Posterior vena cava (tissue), 2 donors: Measurements from ENCODE around the gene FGD3. TPM values are rescaled to one million over a fixed set of nuclear protein-coding genes. Genes with fewer than 3 reads are reported as not detected.
"Not testable (repeated sequence)": the region's sequence is repeated elsewhere in the genome, so short reads cannot be mapped to it uniquely, and the experiment has no call there.

Source experiments
- DNase-seq: peaks from one replicate; pipeline ENCODE4 v3.0.0-alpha.2; 2020; ENCODE audit warnings: low spot score
- intact Hi-C, 2 donors: fragments of 100-400 bp; cut with DNase I; formaldehyde crosslinking; loops; one replicate each; pipeline versions ENCODE4 v1.14.1 to v1.14.2; 2022 to 2023
- total RNA-seq, 2 donors: library from RNA; stranded (reverse); fragmentation: NEBNext Ultra II Directional; extraction: Animal tissue kit (Norgen Biotek cat#: 25700); gene quantifications; one replicate each; pipeline ENCODE4 v1.2.1, GENCODE V29; 2021
- donor health status: DM: yes; HTN: yes; CAD: no.
- donor health status: DM: yes; HTN: yes; CAD: no.

FGD3 gene
- total RNA-seq, 2 donors from 2014 or later: 6.3 to 7.5 TPM

GRCh38 chr9:92973700-92974099 lies 26.4 kb downstream of the FGD3 start:
- intact Hi-C loops: no loop called here
- no peak for DNase-seq

DNA sequence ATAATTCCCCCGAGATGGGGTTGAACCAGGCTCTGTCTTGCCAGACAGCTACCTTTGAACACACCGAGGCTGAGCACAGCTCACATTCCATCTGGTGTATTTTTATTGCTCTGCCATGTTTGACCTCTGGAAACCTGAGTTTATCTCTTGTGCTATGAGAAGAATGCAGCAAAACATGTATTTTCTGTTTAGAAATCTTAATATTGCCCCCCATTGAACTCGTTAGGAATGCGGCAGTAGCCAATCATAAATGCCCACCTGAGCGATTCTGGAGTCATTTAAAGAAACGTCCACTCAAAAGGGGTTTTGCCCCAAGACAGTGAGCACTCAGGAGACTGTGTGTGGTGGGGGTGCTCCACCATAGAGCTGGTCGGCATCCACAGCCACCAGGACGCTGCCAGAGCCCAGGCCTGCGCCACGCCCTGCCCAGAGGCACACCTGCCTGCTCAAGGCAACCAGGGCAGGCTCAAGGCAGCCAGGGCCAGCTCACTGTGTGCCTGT lies 26.9 kb downstream of the FGD3 start:
- no peak for DNase-seq
- intact Hi-C loops: no loop called here

- intact Hi-C loops: no loop called here
- DNase-seq: no peak
Measured at GRCh38 chr9:92974761-92975755, 27.7 kb downstream of the FGD3 start.

- intact Hi-C loops: no loop called here
- no peak for DNase-seq
Measured at GRCh38 chr9:92976431-92976830, 29.1 kb downstream of the FGD3 start.

- no peak for DNase-seq
- intact Hi-C loops: no loop called here
Measured at GRCh38 chr9:92977279-92977678, 30.0 kb downstream of the FGD3 start.

DNA sequence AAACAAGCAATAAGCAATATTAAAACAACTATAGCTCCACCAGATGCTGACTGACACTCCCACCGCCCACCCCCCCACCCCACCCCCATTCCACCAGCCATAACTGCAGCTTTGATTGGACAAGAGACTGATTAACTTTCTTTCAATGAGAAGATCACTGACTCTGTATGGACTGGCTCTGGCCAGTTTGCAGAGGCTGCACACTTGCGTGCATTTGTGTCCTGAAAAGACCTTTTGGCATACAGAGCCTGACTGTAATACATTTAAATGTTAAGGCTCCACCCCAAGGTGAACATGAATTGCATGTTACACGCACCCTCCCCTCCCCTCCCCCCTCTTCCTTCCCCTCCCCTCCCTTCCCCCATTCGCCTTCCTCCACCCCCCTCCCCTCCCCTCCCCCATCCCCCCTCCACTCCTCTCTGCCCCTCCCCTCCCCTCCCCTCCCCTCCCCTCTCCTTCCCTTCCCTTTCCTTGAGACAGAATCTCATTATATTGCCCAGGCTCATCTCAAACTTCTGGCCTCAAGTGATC lies 31.1 kb downstream of the FGD3 start:
- intact Hi-C loops: no loop called here
- DNase-seq: no peak

DNA sequence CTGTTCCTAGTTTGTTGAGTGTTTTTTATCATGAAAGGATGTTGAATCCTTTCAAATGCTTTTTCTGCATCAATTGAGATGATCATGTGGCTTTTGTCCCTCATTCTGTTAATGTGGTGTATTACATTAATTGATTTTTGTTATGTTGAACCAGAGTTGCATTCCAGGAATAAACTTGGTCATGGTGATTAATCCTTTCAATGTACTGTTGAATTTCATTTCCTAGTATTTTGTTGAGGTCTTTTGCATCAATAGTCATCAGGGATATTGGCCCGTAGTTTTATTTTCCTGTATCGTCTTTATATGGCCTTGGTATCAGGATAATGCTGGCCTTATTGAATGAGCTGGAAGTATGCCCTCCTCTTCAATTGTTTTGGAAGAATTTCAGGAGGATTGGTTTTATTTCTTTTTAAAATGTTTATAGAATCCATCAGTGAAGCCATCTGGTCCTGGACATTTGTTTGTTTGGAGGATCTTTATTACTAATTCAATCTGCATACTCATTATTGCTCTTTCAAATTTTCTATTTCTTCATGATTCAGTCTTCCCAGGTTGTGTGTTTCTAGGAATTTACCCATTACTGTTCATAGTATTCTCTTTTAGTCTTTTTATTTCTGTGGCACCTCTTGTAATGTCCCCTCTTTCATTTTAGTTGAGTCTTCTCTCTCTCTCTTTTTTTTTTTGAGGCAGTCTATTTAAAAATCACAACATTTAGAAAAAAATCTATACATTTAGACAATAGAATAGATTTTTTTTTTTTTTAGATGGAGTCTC lies 32.1 kb downstream of the FGD3 start:
- DNase-seq: no peak
- intact Hi-C loops: no loop called here

GRCh38 chr9:92980085-92980745 lies 32.9 kb downstream of the FGD3 start:
- intact Hi-C loops: no loop called here
- no peak for DNase-seq

GRCh38 chr9:92982130-92982529 lies 34.8 kb downstream of the FGD3 start:
- DNase-seq: no peak
- intact Hi-C loops: no loop called here

- DNase-seq: no peak
- intact Hi-C loops: no loop called here
Measured at GRCh38 chr9:92983984-92984589, 36.8 kb downstream of the FGD3 start.

DNA sequence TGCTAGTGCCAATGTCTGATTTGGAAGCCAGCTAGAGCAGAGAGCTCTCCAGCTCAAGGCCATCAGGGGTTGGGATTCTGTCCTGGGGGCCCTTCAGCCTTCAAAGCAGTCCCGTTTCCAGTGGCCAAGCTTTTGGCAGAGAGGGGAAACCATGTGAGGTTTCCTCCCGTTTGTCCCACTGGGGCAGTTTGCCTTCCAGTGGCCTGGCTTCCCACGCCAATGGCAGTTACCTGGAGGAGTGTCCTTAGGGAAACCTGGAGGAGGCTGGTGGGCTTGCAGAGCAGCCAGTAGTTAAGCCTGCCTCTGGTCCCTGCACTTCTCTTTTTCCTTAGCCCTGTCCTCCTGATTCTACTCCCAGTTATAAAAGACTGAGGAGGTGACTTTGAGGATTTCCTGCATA lies 37.7 kb downstream of the FGD3 start:
- no peak for DNase-seq
- intact Hi-C loops: no loop called here

DNA sequence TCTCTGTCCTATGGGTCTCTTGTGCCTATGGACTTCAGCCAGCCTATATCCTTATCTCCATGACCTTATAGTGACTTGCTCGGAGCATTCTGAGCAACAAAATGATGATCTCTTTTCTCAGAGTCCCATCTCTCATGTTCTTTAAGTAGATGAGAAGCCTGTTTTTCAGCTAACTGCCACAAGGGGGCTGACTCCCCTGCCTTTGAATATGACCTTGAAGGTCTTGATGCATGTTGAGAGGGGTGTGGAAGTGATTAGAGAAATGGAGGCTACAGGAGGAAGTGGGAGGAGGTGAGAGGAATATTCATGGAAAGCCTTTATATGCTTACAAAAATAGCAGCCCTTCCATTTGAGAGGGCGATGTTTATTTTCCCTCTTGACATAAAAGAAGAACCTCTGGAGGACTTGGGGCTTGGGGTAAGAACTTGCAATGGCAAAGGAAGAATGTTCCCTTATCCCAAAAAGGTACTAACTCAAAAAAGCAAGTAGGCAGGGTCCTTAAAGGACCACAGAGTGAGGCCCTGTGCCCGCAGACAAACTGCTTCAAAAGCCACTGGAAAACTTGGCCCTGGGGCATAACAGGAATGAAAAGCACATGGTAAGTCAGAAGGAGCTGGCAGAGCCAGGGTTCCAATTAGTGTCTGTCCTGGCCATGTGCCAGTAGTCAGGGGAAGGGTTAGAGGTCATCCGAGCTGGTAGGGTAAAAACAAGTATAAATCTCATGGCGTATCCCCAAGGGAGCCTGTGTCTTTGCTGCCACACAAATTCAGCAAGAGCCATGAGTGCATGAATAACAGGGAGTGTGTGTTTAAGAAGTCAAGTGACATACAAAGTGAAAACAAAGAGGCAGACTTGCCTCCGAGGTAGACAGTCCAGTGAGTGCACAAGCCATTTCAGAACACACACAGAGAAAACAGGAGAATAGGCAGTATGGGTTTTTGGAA lies 39.1 kb downstream of the FGD3 start:
- intact Hi-C loops: no loop called here
- no peak for DNase-seq

DNA sequence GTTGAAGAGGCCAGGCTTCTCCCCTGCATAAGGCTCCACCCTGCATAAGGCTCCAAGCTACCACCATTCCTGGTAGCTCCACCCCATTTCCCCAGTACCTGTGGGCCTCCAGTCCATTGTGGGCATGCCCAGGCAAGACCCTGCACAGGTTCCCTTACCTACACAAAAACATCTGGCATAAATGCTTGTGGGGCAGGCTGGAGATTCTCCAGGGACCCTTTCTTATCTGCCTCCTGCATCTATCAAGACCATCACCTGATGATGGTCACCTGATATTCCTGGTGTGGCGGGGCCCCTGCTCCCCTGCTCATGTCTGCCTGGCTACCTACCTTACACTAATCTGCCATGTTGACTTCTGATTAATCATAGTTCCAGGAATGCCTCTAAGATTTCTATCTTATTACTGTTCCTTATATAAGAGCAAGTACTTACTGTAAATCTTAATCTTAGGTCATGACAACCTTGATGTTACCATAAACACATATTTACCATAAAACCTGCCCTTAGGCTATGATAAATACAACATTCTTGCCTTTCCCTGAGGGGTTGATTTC lies 41.0 kb downstream of the FGD3 start:
- intact Hi-C loops: no loop called here
- no peak for DNase-seq

- DNase-seq: no peak
- intact Hi-C loops: no loop called here
Measured at GRCh38 chr9:92989561-92989960, 42.2 kb downstream of the FGD3 start.

DNA sequence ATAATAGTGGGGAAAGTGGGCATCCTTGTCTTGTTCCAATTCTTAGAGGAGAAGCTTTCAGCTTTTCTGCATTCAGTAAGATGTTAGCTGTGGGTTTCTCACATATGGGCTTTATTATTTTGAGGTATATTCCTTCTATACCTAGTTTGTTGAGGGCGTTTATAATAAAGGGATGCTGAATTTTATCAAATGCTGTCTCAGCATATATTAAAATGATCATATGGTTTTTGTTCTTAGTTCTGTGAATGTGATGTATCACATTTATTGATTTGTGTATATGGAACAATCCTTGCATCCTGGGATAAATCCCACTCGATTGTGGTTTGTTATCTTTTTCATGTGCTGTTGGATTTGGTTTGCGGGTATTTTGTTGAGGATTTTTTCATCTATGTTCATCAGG lies 43.1 kb downstream of the FGD3 start:
- DNase-seq: no peak
- intact Hi-C loops: no loop called here

DNA sequence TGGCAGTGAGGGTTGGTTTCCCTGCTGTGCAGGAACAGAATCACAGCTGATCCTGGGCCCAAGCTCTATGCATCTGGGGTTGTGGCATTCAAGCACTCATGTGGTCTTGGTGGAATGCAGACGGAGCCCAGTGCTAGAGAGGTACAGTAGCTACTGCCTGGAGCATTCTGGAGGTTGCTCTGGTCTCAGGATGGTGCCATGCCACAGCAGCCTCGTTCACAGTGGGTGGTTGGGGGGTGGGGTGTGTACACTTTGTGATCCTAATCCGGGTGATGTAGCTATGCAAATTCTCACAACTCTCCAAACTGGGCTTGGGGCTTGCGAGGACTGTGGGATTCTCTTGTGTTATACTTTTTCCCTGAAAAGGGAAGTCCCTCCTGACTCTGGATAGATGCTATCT lies 45.2 kb downstream of the FGD3 start:
- DNase-seq: no peak
- intact Hi-C loops: no loop called here

DNA sequence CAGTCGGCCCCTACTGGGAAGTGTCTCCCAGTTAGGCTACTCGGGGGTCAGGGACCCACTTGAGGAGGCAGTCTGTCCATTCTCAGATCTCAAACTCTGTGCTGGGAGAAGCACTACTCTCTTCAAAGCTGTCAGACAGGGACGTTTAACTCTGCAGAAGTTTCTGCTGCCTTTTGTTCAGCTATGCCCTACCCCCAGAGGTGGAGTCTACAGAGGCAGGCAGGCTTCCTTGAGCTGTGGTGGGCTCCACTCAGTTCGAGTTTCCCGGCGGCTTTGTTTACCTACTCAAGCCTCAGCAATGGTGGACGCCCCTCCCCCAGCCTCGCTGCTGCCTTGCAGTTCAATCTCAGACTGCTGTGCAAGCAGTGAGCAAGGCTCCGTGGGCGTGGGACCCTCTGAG lies 51.5 kb downstream of the FGD3 start:
- intact Hi-C loops, DNase-seq: not testable (repeated sequence)

- no peak for DNase-seq
- intact Hi-C loops: no loop called here
Measured at GRCh38 chr9:93001031-93001430, 53.7 kb downstream of the FGD3 start.
